Measurements from ENCODE around the gene PEBP1. TPM values are rescaled to one million over a fixed set of nuclear protein-coding genes. Genes with fewer than 3 reads are reported as not detected.

The PEBP1 gene
- total RNA-seq, 1 experiment from 2014 or later: 168 TPM

GRCh38 chr12:118160536-118160935 lies 24.6 kb downstream of the PEBP1 start:
- no peaks in the 10 kb centered on the region for H3K4me1 ChIP-seq (ENCODE audit: control insufficient read depth, insufficient read depth, low read length)
- 0 out of 2 replicates have a peak, but pooled peaks cover 8% of the 10 kb centered on the region for H3K36me3 ChIP-seq (ENCODE audit: control insufficient read depth, insufficient read depth, low read length)
- ChIA-PET POLR2A (no interaction called here), CTCF (no interaction called here)
- no peak overlapping the region for H3K4me3 ChIP-seq (ENCODE audit: low read depth in 2 of 2, low read length in 2 of 2)
- BruUV-seq (replicated peaks): no TSS peak
- H3K27ac ChIP-seq (ENCODE audit: low read length): no peak overlapping the region
- no peak for TF ChIP-seq CTCF (IDR thresholded peaks at IDR 0.05)
- TF ChIP-seq POLR2AphosphoS5 (IDR thresholded peaks at IDR 0.05; ENCODE audit: low read depth, low read length): no peak
- TF ChIP-seq, protein P1, sequence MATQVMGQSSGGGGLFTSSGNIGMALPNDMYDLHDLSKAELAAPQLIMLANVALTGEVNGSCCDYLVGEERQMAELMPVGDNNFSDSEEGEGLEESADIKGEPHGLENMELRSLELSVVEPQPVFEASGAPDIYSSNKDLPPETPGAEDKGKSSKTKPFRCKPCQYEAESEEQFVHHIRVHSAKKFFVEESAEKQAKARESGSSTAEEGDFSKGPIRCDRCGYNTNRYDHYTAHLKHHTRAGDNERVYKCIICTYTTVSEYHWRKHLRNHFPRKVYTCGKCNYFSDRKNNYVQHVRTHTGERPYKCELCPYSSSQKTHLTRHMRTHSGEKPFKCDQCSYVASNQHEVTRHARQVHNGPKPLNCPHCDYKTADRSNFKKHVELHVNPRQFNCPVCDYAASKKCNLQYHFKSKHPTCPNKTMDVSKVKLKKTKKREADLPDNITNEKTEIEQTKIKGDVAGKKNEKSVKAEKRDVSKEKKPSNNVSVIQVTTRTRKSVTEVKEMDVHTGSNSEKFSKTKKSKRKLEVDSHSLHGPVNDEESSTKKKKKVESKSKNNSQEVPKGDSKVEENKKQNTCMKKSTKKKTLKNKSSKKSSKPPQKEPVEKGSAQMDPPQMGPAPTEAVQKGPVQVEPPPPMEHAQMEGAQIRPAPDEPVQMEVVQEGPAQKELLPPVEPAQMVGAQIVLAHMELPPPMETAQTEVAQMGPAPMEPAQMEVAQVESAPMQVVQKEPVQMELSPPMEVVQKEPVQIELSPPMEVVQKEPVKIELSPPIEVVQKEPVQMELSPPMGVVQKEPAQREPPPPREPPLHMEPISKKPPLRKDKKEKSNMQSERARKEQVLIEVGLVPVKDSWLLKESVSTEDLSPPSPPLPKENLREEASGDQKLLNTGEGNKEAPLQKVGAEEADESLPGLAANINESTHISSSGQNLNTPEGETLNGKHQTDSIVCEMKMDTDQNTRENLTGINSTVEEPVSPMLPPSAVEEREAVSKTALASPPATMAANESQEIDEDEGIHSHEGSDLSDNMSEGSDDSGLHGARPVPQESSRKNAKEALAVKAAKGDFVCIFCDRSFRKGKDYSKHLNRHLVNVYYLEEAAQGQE (IDR thresholded peaks at IDR 0.05; ENCODE audit: insufficient read depth in 1 of 2, low read depth in 2 of 2, low read length in 1 of 2): no peak
- intact Hi-C loops (cut with micrococcal nuclease; ENCODE audit: unreplicated experiment) (no loop called here), in situ Hi-C loops (cut with HindIII; ENCODE audit: low pct_unique_long_range_greater_than_20kb, low sequenced_read_pairs) (no loop called here)
- no peaks in the 10 kb centered on the region for H3K27me3 ChIP-seq (ENCODE audit: control insufficient read depth, insufficient read depth, low read length)
- DNase-seq (ENCODE audit: low read depth, low spot score): no peak
- no peaks in the 10 kb centered on the region for H3K9me3 ChIP-seq (ENCODE audit: control insufficient read depth, insufficient read depth, low read depth, low read length)
- ATAC-seq: no peak

- Histone ChIP-seq H3K27me3 (ENCODE audit: control insufficient read depth, insufficient read depth, low read length) (no peaks in the 10 kb centered on the region), H3K4me3 (ENCODE audit: low read depth in 2 of 2, low read length in 2 of 2) (no peak overlapping the region), H3K9me3 (ENCODE audit: control insufficient read depth, insufficient read depth, low read depth, low read length) (no peaks in the 10 kb centered on the region), H3K36me3 (ENCODE audit: control insufficient read depth, insufficient read depth, low read length) (0 out of 2 replicates have a peak, but pooled peaks cover 8% of the 10 kb centered on the region), H3K4me1 (ENCODE audit: control insufficient read depth, insufficient read depth, low read length) (no peaks in the 10 kb centered on the region), H3K27ac (ENCODE audit: low read length) (no peak overlapping the region)
- in situ Hi-C loops (cut with HindIII; ENCODE audit: low pct_unique_long_range_greater_than_20kb, low sequenced_read_pairs) (no loop called here), intact Hi-C loops (cut with micrococcal nuclease; ENCODE audit: unreplicated experiment) (no loop called here)
- CTCF ChIA-PET: interaction anchor here (0.6 to 2.5 kb wide), 4 partner anchors 26 to 1807 kb away, joined by 3 to 12 read pairs (median 3); partner anchors contain the start of gene SUDS3
- ATAC-seq (peak; percentile 75), DNase-seq (ENCODE audit: low read depth, low spot score) (no peak)
- TF ChIP-seq POLR2AphosphoS5 (IDR thresholded peaks at IDR 0.05; ENCODE audit: low read depth, low read length) (no peak), SIN3A (IDR thresholded peaks at IDR 0.05; ENCODE audit: borderline replicate concordance, insufficient read depth, low read depth, low read length) (no peak), CTCF (IDR thresholded peaks at IDR 0.05) (peak; percentile 74)
- TSS peak; percentile 39 for BruUV-seq (replicated peaks)
- POLR2A ChIA-PET: interaction anchor here (0.5 kb wide), 1 partner anchor 208 kb away, joined by 13 read pairs; the partner anchor contains the start of gene TAOK3
Measured at GRCh38 chr12:118164798-118165486, 29.0 kb downstream of the PEBP1 start.

Measured in Panc1 (cell line).